NCI-H748 treated with DMSO at 0.1 percent for 48 hours (cell line): ENCODE results near the gene NPAS4.
"Not testable (repeated sequence)": the region's sequence is repeated elsewhere in the genome, so short reads cannot be mapped to it uniquely, and the experiment has no call there.

Experiments used
- DNase-seq: peaks from one replicate; lab custom pipeline; 2025; lab: John Stamatoyannopoulos, UW

The NPAS4 gene

DNA sequence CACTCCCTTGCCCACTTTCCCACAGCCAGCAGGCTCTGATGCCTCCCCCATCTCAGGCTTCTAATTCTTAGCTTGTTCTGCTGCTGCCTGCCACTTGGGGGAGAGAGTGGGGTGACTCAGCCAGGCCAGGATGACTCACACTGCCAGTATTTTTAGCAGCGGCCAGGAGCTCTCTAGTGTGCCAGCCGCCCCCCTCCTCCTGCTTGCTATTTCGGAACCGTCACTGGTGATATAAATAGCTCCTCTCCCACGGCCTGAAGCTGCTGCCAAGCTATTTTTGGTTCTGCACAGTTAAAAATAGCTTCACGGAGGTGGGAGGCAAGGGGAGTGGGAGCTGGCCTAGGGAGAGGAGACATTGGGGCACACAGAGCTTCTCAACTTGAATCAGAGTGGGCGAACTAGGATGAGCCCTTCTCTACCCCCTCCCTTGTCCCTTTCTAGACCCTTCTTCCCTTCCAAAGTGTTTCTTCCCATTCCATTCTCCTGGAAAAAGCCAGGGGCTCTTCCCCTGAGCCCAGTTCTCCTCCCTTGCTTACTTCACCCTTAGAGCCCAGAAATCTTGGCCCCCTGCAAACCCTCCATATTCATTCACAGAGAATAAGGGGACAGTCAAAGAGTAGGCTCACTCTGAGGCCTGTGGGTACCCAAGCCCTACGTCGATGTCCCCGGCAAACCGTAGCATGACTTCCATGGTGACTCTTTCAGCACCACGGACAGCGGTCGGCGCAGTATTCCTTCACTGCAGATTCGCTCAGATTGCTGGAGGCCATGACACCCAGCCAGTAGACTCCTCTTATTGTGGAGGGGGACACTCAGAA, 2.5 kb upstream of the NPAS4 start:
- DNase-seq = peak; percentile 27

DNA sequence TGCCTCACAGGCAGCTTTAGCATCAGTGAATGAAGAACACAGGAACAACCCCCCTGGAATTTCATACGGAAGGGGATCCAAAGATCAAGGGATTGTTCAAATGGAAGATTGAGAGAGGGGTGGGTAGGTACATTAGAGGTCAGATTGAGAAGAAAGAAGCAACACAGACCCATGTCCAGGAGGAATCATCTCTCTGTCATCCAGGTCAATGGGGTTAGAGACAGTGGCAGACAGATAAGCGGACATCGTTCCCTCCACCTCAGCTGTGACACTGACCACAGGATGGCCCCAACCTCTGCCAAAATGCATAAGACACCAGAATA, 1.9 kb upstream of the NPAS4 start:
- DNase-seq = no peak

DNA sequence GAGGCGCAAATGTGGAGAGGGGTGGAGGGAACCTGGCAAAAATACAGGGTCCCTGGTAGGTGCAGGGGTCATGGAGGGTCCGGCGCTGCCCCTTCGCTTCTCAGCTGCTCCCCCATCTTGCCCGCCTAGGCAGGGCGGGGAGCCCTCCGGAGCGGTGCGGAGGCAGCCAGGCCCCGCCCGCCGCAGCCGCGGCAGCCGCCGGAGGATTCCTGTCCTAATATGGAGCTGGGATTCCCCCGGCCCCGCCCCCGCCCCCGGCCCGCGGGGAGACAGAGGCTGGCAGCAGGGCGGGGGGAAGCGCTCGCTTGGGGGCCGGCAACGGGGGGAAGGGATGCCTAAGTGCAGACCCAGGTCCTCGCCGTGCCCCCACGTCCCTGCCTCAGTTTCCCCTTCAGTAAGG, 1.0 kb upstream of the NPAS4 start:
- DNase-seq = peak; percentile 23

DNA sequence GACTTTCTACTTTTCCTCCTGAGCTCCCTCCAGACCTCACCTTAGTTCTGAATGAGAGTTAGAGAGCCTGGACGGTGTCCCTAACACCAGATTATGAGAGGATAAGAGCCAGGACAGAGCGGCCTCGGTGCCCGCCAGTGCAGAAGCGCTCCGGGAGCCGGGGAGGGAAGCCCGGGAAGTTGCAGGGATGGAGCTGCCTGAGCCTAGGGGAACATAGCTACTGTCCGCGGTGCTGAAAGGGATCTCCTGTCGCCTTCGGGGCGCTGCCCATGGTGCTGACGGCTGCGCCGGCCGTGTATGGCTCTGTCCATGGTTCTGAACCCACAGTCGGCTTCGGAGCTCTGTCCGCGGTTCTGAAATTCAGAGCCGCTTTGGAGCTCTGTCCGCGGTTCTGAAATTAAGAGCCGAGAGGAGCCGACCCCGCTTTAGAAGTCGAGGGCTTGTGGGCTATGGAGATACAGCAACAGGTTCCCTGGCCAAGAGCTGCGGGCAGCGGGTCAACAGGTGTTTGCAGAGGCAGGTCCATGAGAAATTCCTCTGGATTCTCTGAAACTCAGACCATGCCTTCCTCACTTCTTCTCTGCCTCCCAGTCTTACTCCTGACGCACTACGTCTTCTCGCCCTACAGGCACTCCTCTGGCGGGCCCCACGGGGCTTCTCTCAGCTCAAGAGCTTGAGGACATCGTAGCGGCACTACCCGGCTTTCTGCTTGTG, 814 bp downstream of the NPAS4 start:
- DNase-seq = peak; percentile 52

DNA sequence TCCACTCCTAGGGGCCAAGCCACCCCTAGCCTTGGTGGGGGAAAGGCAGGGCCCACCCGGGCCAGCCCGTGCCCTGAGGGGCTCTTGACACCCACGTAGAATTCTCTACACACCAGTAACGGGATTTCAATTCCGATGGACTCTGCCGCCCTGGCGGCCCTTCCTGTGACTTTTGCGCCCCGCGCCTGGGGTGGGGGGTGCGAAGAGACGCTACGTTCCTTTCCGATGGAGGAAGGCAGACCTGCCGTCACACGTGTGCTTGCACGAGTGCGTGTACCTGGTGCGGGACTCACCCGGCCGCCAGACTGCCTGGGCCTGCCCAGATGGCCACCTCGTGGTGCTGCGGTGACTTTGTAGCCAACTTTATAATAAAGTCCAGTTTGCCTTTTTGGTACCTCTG, 5.5 kb downstream of the NPAS4 start:
- no peak for DNase-seq

DNA sequence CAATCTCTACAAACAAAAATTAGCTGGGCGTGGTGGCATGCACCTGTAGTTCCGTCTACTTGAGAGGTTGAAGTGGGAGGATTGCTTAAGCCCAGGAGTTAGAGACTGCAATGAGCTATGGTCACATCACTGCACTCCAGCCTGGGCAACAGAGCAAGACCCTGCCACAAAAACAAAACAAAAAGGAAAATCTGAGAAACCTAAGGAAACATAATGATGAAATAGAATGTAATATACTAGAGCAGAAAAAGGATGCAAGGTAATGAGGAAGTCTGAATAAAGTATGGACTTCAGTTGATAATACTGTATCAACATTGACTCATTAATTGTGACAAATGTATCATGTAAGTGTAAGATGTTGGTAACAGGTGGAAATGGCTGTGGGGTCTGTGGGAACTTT, 8.1 kb downstream of the NPAS4 start:
- no peak for DNase-seq

DNA sequence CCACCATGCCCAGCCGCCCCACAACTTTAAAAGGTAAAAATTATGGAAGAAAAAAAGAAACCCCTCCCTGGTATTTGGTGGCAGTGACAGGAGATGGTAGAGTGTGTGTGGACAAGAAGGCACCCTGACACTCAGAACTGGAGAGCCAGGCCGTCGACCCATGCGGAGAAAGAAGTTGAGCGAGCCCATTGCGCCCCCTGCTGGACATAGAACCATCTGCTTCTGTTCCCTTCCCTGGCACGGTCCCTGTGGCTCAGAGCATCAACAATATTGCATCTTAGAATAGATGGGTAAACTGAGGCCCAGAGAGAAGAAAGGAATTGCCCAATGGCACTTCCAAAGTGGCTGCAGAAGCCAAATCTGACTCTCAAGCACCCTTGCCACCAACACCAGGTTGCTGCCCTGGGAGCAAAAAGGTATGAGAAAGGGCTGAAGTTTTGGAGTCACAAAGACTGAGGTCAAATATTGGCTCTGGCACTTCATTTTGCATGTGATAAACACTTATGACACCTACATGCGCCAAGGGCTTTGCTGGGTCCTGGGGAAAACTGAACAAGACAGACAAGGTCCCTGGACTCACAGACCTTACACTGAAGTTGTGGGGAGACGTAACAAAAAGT, 9.3 kb downstream of the NPAS4 start:
- peak; percentile 54 for DNase-seq

DNA sequence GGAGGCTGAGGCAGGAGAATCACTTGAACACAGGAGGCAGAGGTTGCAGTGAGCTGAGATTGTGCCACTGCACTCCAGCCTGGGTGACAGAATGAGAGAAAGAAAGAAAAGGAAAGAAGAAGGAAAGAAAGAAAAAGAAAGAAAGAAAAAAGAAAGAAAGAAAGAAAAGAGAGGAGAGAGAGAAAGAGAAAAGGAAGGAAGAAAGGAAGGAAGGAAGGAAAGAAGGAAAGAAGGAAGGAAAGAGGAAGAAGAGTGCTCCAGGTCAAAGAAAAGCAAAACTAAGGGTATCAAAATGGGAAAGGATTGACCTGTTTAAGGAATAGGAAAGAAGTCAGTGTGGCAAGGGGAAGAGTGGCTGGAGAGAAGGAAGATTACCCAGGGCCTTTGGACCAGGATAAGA, 10.5 kb downstream of the NPAS4 start:
- DNase-seq = not testable (repeated sequence)

DNA sequence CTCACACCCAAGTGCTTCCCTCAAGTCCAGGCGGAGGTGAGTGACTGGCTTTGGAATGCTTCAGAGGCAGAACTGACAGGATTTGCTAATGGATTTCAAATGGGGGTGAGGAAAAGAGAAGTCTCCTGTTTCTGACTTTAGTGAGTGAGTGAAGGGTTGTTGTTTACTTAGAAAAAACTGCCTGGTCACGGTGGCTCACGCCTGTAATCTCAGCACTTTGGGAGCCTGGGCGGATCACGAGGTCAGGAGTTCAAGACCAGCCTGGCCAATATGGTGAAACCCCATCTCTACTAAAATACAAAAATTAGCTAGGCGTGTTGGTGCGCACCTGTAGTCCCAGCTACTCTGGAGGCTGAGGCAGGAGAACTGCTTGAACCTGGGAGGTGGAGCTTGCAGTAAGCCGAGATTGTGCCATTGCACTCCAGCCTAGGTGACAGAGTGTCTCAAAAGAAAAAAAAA, 11.1 kb downstream of the NPAS4 start:
- not testable (repeated sequence) for DNase-seq

DNA sequence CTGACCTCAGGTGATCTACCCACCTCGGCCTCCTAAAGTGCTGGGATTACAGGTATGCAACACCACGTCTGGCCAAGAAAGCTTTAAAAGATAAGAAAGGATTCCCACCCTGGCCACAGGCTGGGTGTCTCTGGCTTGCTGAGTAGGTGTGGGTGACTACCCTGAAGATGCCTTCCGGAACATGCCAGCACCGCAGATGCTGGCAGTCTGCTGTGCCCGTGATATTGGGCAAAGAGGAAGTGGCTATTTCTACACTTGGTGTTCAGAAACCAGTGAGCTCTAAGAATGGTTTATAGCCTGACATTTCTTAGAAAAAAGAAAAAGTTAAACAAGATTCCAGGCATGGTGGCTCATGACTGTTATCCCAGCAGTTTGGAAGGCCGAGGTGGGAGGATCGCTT, 11.8 kb downstream of the NPAS4 start:
- DNase-seq = no peak

DNA sequence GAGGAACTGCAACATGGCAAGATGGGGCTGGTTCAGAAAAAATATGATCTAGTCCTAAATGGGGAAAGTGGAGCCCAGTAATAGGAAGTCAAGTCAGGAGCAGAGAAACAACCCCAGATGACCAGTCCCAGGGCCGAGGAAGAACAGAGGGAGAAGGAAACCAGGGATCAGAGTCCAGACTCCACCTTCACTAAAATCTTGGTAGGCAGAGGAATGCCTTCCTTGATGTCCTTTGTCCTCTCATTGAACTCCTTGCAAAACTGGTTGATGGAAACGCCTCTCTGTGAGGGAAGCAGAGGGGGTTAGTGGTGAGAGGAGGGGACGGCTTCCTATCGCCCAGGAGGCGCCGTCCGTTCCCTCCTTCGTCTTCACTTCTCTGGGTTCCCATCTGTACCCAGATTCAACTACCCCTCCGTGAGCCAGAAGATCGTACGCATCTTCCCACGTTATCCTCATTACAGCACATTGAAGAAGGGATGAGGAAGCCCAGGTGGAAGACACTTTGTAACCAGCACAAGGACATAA, 17.2 kb downstream of the NPAS4 start:
- no peak for DNase-seq

DNA sequence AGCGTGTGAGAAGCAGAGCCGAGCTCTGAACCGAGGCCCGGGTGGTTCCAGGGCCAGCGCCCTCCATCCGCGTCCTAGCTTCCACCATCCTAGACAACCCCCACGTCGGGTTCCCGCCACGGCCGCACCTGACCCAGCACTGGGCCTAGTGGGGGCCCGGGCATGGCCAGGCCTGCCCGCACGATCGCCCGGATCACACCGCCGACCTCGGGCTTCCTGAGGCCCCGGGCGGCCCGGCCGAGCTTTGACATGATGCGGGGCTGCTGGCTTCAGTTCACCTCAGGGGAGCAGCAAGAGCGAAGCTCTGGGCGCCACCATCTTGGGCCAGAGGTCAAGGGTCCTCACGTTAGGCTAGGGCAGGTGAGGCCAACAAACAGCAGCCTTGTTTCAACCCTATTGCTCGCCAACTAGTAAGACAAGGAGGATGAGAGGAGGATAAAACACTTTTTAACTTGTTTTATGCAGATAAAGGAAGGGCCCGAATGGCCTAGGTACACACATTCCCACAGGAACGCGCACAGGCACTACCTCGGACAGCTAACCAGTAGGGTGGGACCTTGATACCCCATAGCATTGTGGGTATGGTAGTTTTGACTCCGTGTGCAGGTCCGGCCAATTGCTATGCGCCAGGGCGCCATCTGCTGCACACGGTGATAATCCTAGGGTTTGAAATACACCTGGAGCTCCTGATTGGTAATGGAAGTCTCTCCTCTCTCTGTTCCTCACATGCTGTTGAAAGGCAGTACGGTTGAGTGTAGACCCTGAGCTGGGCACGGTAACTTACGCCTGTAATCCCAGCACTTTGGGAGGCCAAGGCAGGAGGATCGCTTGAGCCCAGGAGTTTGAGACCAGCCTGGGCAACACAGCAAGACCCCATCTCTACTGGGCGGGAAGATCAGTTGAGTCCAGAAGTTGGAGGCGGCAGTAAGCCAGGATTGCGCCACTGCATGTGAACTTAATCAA, 17.9 kb downstream of the NPAS4 start, which contains the start of gene MRPL11:
TSS of gene MRPL11 (minus strand) at position 345 of the 963 bp plus-strand sequence. CDS start at position 251, 94 bp downstream.
- peak; percentile 92 for DNase-seq

DNA sequence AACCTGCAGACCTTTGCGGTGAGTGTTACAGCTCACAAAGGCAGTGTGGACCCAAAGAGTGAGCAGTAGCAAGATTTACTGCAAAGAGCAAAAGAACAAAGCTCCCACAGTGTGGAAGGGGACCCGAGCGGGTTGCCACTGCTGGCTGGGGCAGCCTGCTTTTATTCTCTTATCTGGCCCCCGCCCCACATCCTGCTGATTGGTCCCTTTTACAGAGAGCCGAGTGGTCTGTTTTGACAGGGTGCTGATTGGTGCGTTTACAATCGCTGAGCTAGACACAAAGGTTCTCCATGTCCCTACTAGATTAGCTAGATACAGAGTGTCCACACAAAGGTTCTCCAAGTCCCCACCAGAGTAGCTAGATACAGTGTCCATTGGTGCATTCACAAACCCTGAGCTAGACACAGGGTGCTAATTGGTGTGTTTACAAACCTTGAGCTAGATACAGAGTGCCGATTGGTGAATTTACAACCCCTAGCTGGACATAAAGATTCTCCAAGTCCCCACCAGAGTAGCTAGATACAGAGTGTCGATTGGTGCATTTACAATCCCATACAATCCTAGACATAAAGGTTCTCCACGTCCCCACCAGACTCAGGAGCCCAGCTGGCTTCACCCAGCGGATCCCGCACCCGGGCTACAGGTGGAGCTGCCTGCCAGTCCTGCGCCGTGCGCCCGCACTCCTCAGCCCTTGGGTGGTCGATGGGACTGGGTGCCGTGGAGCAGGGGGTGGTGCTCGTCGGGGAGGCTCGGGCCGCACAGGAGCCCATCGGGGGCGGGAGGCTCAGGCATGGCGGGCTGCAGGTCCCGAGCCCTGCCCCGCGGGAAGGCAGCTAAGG, 19.5 kb downstream of the NPAS4 start:
- DNase-seq = not testable (repeated sequence)

DNA sequence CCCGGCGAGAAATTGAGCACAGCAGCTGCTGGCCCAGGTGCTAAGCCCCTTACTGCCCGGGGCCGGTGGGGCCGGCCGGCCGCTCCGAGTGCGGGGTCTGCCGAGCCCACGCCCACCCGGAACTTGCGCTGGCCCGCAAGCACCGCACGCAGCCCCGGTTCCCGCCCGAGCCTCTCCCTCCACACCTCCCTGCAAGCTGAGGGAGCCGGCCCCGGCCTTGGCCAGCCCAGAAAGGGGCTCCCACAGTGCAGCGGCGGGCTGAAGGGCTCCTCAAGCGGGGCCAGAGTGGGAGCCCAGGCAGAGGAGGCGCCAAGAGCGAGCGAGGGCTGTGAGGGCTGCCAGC, 20.1 kb downstream of the NPAS4 start:
- not testable (repeated sequence) for DNase-seq

DNA sequence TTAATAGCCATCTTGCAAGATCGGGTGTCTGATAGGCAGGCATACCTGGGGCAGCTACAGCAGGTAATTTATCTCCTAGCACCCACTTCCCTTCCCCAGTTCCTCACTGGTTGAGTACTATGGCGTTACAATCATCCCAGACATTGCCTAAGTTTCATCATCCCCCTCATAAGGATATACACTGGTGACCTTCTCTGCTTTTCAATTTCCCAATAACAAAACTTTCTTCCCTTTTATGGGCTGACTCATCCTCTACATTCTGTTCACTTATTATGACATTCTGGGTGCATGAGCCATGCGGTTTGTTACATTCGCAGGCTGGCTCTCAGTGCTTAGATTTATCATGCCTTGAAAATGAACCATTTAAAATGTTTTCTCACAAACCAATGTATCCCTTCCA, 22.8 kb downstream of the NPAS4 start:
- DNase-seq = no peak

DNA sequence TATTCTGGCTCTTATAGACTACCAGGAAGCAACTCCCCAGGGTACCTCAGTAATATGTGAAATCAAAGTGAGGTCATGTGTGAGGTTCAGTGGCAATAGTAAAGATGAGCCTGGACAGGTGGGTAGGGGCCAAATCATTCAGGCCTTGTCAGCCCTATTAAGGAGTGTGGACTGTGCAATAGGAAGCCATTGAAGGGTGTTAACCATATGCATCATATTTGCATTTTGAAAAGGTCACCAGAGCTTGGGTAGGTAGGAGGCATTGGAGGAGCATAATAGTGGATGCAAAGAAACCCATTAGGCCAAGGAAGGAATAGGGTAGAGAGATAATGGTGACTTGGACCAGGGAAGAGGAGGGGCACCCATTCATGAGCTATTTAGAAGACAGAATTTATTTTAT, 26.2 kb downstream of the NPAS4 start:
- DNase-seq = no peak

DNA sequence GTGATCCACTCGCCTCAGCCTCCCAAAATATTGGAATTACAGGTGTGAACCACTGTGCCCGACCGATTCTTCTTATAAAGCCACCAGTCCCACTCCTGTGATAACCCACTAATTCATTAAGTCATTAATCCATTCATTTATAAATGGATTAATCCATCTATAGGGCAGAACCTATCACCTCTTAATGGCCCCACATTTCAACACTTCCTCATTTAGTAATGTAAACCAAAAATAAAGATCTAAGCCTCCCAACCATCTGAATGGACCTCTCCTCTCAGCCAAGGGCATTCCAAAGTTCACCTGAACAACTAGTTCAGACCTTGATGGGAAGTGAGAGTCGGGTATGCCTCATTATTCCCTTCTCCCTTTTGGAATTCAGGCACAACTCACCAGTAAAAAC, 27.7 kb downstream of the NPAS4 start:
- no peak for DNase-seq

DNA sequence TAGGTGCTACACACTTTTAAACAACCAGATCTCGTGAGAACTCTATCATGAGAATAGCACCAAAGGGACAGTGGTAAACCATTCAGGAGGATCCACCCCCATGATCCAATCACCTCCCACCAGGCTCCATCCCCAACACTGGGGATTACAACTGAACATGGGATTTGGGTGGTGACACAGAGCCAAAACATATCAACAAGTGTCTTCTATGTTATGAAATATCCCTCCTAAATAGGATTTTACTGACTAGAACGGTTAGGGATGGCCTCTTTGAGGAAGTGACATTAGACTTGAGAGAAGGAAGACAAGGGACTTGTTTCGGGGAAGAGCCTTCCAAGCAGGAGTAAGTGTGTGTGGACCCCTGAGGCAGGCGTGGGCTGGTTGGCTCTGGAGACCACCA, 29.7 kb downstream of the NPAS4 start:
- no peak for DNase-seq

DNA sequence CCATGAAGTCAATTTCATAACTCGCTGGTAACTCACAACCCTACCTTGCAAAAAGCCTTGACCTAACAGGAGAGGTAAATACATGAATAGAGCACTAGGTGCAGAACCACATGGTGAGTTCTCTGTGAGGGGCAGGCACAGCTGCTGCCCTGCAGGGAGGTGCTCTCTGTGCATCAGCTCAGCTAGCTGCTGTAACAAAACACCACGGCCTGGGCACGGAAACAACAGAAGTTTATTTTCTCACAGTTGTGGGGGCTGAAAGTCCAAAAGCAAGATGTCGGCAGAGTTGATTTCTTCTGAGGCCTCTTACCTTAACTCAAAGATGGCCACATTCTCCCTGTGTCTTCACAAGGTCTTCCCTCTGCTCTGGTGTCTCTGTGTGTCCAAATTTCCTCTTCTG, 30.8 kb downstream of the NPAS4 start:
- DNase-seq = no peak

DNA sequence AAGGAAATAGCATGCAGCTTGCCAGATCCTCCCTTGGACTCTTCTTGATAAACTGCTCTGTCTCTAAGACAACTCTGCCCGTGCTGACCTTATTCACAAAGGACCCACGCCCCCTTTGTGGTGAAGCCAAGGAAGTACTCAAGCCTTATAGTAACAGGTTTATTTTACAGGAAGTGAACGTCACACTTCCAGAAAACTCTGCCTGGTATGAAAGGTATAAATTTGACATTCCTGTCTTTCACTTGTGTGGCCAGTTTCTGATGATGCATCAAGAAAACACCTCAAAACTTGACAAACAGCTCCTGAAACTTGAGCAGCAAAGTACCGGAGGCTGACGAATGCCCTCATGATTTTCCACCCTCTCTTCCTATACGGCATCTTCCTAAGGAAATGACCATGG, 33.4 kb downstream of the NPAS4 start:
- DNase-seq = no peak

DNA sequence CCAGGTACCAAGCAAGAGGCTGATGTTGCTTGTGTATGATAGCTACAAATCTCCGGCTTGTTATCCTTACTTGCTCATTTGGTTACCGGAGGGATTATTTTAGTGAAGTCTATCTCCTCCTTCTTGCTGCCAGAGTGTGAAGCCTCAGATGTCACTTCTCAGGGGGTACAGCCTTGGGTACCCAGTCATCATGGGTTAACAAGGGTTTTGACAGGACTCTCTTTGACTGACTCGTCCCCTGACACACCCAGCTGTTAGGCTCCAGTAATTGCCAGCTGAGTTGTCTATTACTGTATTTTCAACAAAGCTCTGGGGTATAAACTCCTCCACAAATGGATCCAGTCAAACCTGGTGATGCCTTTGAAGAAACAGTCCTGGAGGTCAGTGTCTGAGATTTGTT, 34.0 kb downstream of the NPAS4 start:
- no peak for DNase-seq
